GM12878 (cell line): ENCODE measurements around the gene CNDP2. TPM values are rescaled to one million over a fixed set of nuclear protein-coding genes. Genes with fewer than 3 reads are reported as not detected.

Experiments used
- ATAC-seq: fragments of 200-7000 bp; cut with Tn5 transposase; 3 replicates; pipeline ENCODE4 v1.9.1; 2020; ENCODE audit warnings: mild to moderate bottlenecking, moderate library complexity
- BruUV-seq: library from RNA; stranded (reverse); fragments of 400-500 nt; replicated peaks from 2 replicates; lab custom pipeline; 2021; lab: Mats Ljungman, UMichigan
- CTCF ChIA-PET: fragments of 300-600 bp; sonication (Branson Sonifier 250); formaldehyde crosslinking; extraction: SDS; loops from one replicate; lab custom pipeline; 2021; ENCODE audit warnings: inconsistent platforms; lab: Yijun Ruan, JAX
- POLR2A ChIA-PET: fragments of 350-600 bp; formaldehyde crosslinking; extraction: SDS; loops from one replicate; lab custom pipeline; 2021; ENCODE audit warnings: inconsistent platforms; lab: Charles Lee
- RAD21 ChIA-PET: fragments of 300-600 bp; sonication (Branson Sonifier 250); formaldehyde crosslinking; loops from one replicate; lab custom pipeline; 2023; ENCODE audit warnings: antibody characterized with exemption; ENCODE audit not compliant: unreplicated experiment; lab: Charles Lee
- SMC1A ChIA-PET: fragments of 300-600 bp; sonication (Branson Sonifier 250); formaldehyde crosslinking; loops from one replicate; lab custom pipeline; 2023; ENCODE audit not compliant: unreplicated experiment, uncharacterized antibody; lab: Charles Lee
- DNase-seq: peaks from one replicate; pipeline ENCODE4 v3.0.0-alpha.2; 2011; ENCODE audit warnings: low read depth, low spot score
- FAIRE-seq: peaks from 3 replicates; lab custom pipeline; 2011; peaks lifted over from hg19 to GRCh38; lab: Jason Lieb, UNC
- H2AFZ ChIP-seq: 2 replicates; pipeline ENCODE4 v1.6.0; 2011; ENCODE audit warnings: low read depth, low read length, control low read depth; ENCODE audit not compliant: control insufficient read depth
- H3K27ac ChIP-seq: 2 replicates; pipeline ENCODE4 v1.5.1; 2011; ENCODE audit warnings: control low read depth; ENCODE audit not compliant: control insufficient read depth, insufficient read depth
- H3K27me3 ChIP-seq, 2 experiments: replicated peaks in 1 of 2; 2 replicates each; pipeline versions ENCODE4 v1.6.0 to v1.6.1; 2011; ENCODE audit warnings: low read length in 1 of 2; ENCODE audit not compliant: control insufficient read depth in 2 of 2, insufficient read depth in 2 of 2
- H3K36me3 ChIP-seq, 2 experiments: 2 replicates each; pipeline ENCODE4 v1.5.1; 2011; ENCODE audit warnings: low read length in 1 of 2; ENCODE audit not compliant: control insufficient read depth in 2 of 2, insufficient read depth in 2 of 2
- H3K4me1 ChIP-seq: 2 replicates; pipeline ENCODE4 v1.6.1; 2011; ENCODE audit warnings: mild to moderate bottlenecking, low read length, moderate library complexity, mixed read lengths; ENCODE audit not compliant: control insufficient read depth, insufficient read depth
- H3K4me2 ChIP-seq: 2 replicates; pipeline ENCODE4 v1.6.0; 2011; ENCODE audit warnings: control low read depth; ENCODE audit not compliant: control insufficient read depth, insufficient read depth
- H3K4me3 ChIP-seq: fragments of 200-600 bp; sonication (generic); 2 replicates; pipeline ENCODE4 v1.5.1; 2016
- H3K79me2 ChIP-seq: 2 replicates; pipeline ENCODE4 v1.6.0; 2011; ENCODE audit warnings: low read length; ENCODE audit not compliant: control insufficient read depth, insufficient read depth
- H3K9ac ChIP-seq: 2 replicates; pipeline ENCODE4 v1.8.0; 2011; ENCODE audit warnings: low read length, control low read depth, mixed read lengths; ENCODE audit not compliant: control insufficient read depth, insufficient read depth
- H3K9me3 ChIP-seq: replicated peaks from 3 replicates; pipeline ENCODE4 v1.5.1; 2011; ENCODE audit warnings: mild to moderate bottlenecking, low read length; ENCODE audit not compliant: control insufficient read depth, insufficient read depth
- H4K20me1 ChIP-seq: 2 replicates; pipeline ENCODE4 v1.6.0; 2011; ENCODE audit not compliant: control insufficient read depth, insufficient read depth
- ATF2 ChIP-seq: IDR thresholded peaks from 2 replicates; pipeline ENCODE4 v1.6.1; 2012; ENCODE audit warnings: low read length, inconsistent platforms
- ATF3 ChIP-seq: IDR thresholded peaks from 2 replicates; pipeline ENCODE4 v1.6.1; 2011; ENCODE audit warnings: low read depth, mild to moderate bottlenecking, low read length, moderate library complexity, borderline replicate concordance; ENCODE audit errors: extremely low read depth
- DPF2 ChIP-seq: fragments of 450-650 bp; IDR thresholded peaks from 2 replicates; pipeline ENCODE4 v1.6.1; 2017; ENCODE audit warnings: mild to moderate bottlenecking
- HDAC2 ChIP-seq: fragments of 200-600 bp; sonication (generic); IDR thresholded peaks from 2 replicates; pipeline ENCODE4 v1.6.1; 2017
- IKZF2 ChIP-seq, 2 experiments: fragments of 450-650 bp; IDR thresholded peaks; 2 replicates each; pipeline ENCODE4 v1.6.1; 2017; ENCODE audit warnings: mild to moderate bottlenecking in 2 of 2, moderate library complexity in 2 of 2
- MLLT1 ChIP-seq: fragments of 450-650 bp; IDR thresholded peaks from 2 replicates; pipeline ENCODE4 v1.6.1; 2016; ENCODE audit warnings: mild to moderate bottlenecking
- MTA2 ChIP-seq: fragments of 450-650 bp; IDR thresholded peaks from 2 replicates; pipeline ENCODE4 v1.6.1; 2016; ENCODE audit warnings: low read depth, mild to moderate bottlenecking, moderate library complexity
- NR2C1 ChIP-seq: fragments of 450-650 bp; IDR thresholded peaks from 2 replicates; pipeline ENCODE4 v1.6.1; 2017; ENCODE audit warnings: antibody characterized with exemption, mild to moderate bottlenecking, moderate library complexity
- PML ChIP-seq: IDR thresholded peaks from 2 replicates; pipeline ENCODE4 v1.6.1; 2012; ENCODE audit warnings: low read length, inconsistent platforms
- RAD21 ChIP-seq: IDR thresholded peaks from 2 replicates; pipeline ENCODE4 v1.6.1; 2011; ENCODE audit warnings: mild to moderate bottlenecking, low read depth, low read length, moderate library complexity; ENCODE audit not compliant: insufficient read depth
- RBBP5 ChIP-seq: fragments of 200-600 bp; sonication (generic); conservative IDR thresholded peaks from 2 replicates; pipeline ENCODE4 v1.6.1; 2016
- REST ChIP-seq: IDR thresholded peaks from 2 replicates; pipeline ENCODE4 v1.6.1; 2012; ENCODE audit warnings: mild to moderate bottlenecking, low read depth, low read length
- RUNX3 ChIP-seq: IDR thresholded peaks from 2 replicates; pipeline ENCODE4 v1.6.1; 2012; ENCODE audit warnings: low read length, inconsistent platforms
- TAF1 ChIP-seq: IDR thresholded peaks from 2 replicates; pipeline ENCODE4 v1.6.1; 2011; ENCODE audit warnings: mild to moderate bottlenecking, low read depth, low read length, borderline replicate concordance
- ZSCAN29 ChIP-seq: fragments of 450-650 bp; IDR thresholded peaks from 2 replicates; pipeline ENCODE4 v1.6.1; 2017; ENCODE audit warnings: mild to moderate bottlenecking, moderate library complexity
- WGBS: methylation state at CpG from one replicate; pipeline ENCODE4 v1.1.6; 2016; ENCODE audit warnings: low lambda C conversion rate; ENCODE audit not compliant: insufficient replicate concordance, insufficient coverage; ENCODE audit errors: missing lambda C conversion rate; 5-methylcytosine and 5-hydroxymethylcytosine counted together
- in situ Hi-C: fragments of 300-500 bp; cut with MboI; formaldehyde crosslinking; loops from 9 replicates; pipeline ENCODE4 v1.14.3; 2018; ENCODE audit warnings: mixed read lengths
- intact Hi-C: fragments of 100-400 bp; cut with micrococcal nuclease; formaldehyde crosslinking; loops from one replicate; pipeline ENCODE4 v1.14.2; 2022; ENCODE audit not compliant: unreplicated experiment
- polyA plus RNA-seq, 11 experiments: library from polyadenylated mRNA; depleted of rRNA in 4 of 11; unstranded in 6 of 11; stranded (reverse) in 5 of 11; fragments of >200 nt; fragmentation: Nextera tagmentation in 4 of 11; fragmentation: Illumina TruSeq in 1 of 11; extraction: Ambion mirVana in 4 of 11; extraction: Trizol in 1 of 11; gene quantifications; 1 replicate in 1 of 11; 2 replicates in 10 of 11; pipeline versions ENCODE4 v1.2.1 to v1.2.3, GENCODE V29; 2011 to 2016; ENCODE audit warnings: inconsistent platforms in 2 of 11, missing spikeins in 2 of 11, low read depth in 1 of 11
- total RNA-seq, 4 experiments: library from RNA; depleted of rRNA in 3 of 4; stranded (reverse); fragments of >200 nt in 3 of 4; fragmentation: Illumina TruSeq in 1 of 4; extraction: Trizol in 1 of 4; gene quantifications; 2 replicates each; pipeline versions ENCODE4 v1.2.1 to v1.2.3, GENCODE V29; 2013 to 2021

The CNDP2 gene
- total and polyA plus RNA-seq, 10 of the 15 experiments (the other 5 are each of a cell fraction or from before 2014, with no cell fraction given): 63.5 to 213 (median 158) TPM

- peak overlapping the region; percentile 98 for H3K4me2 ChIP-seq
- peak overlapping the region; percentile 80 for H3K4me3 ChIP-seq
- intact Hi-C loops: loop anchor here (5.0 to 10.0 kb wide), 4 partner anchors 205 to 1997 kb away; partner anchors contain the start of genes CYB5A, FBXO15, PTGR3 and TIMM21
- BruUV-seq: no TSS peak
- H3K36me3 ChIP-seq: peaks cover 0 to 6% of the 10 kb centered on the region in 2 experiments; a peak in 2 of 4 replicates
- in situ Hi-C loops: loop anchor here (5.0 kb wide), 3 partner anchors 100 to 300 kb away; partner anchors contain the start of gene ZNF407
- DNase-seq (no peak), FAIRE-seq (no peak), ATAC-seq (no peak)
- SMC1A ChIA-PET: interaction anchor here (1.2 kb wide), 1 partner anchor 54 kb away, joined by 8 read pairs; no protein-coding TSS in a partner anchor
- no peaks in the 10 kb centered on the region for H3K27me3 ChIP-seq
- no peaks in the 10 kb centered on the region for H3K9me3 ChIP-seq
- no peak overlapping the region for H2AFZ ChIP-seq
- no peak overlapping the region for H3K9ac ChIP-seq
- CTCF ChIA-PET: interaction anchor here (0.6 kb wide), 1 partner anchor 527 kb away, joined by 3 read pairs; no protein-coding TSS in a partner anchor
- no peaks in the 10 kb centered on the region for H4K20me1 ChIP-seq
- H3K79me2 ChIP-seq: peaks cover 58% of the 10 kb centered on the region
- POLR2A ChIA-PET: interaction anchor here (0.6 to 1.1 kb wide), 2 partner anchors 7 to 49 kb away, joined by 3 to 4 read pairs; no protein-coding TSS in a partner anchor
- H3K27ac ChIP-seq: peak overlapping the region; percentile 88; the same call in 1 of the 2 replicates
- RAD21 ChIA-PET: no interaction called here
- H3K4me1 ChIP-seq: peaks cover 18% of the 10 kb centered on the region
- 15% methylated on average over 3 of the region's 3 CpGs for WGBS
- TF ChIP-seq HDAC2: no peak
- no peak for TF ChIP-seq ATF3
- no peak for TF ChIP-seq TAF1
- no peak for TF ChIP-seq NR2C1
- TF ChIP-seq MLLT1: no peak
- peak; percentile 44; the same call in 1 of the 2 replicates for TF ChIP-seq MTA2
- no peak for TF ChIP-seq REST
- TF ChIP-seq RAD21: no peak
- no peak for TF ChIP-seq RUNX3
- TF ChIP-seq RBBP5: no peak
- TF ChIP-seq ATF2: no peak
- no peak for TF ChIP-seq PML
- no peak for TF ChIP-seq ZSCAN29
- TF ChIP-seq DPF2: no peak
- peak; percentile 13 to 35; a peak in 2 of 4 replicates for TF ChIP-seq IKZF2 (IDR thresholded peaks at IDR 0.05)
These were observed 1.6 kb downstream of the CNDP2 start for GRCh38 chr18:74497778-74498177.
